GM19023 (cell line): ENCODE measurements around the gene CCL11.

Experiments
- ATAC-seq: cut with Tn5 transposase; IDR thresholded peaks from one replicate; pipeline ENCODE4 v1.9.1; 2021; ENCODE audit warnings: mild to moderate bottlenecking, moderate library complexity; ENCODE audit not compliant: unreplicated experiment

The CCL11 gene

GRCh38 chr17:34285286-34285792 lies at the start of gene CCL11:
CCL11 (plus strand) TSS chr17:34285742; CDS start chr17:34285809, 67 bp downstream.
- no peak for ATAC-seq

- ATAC-seq, result no peak
Observed at GRCh38 chr17:34236281-34236892, 49.2 kb upstream of the CCL11 start.

DNA sequence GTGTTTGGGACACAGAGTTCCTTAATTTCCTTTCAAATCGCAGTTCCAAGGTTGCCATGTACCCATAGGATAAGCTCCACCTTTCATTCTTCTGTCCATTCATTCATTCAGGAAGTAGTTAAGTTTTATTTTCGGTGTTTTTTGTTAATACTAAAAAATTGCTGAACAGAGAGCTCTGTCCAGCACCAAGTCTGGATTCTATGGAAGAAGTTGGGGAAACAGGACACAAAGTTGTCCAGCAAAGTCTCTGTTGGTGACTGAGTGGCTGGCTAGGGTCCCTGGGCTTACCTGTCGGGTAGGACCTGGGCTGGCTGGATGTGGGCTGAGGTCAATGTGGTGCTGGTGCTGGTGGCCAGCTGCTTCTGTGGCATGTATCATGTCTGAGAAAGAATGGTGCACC lies 48.1 kb upstream of the CCL11 start:
- no peak for ATAC-seq

- ATAC-seq, result no peak
Observed at GRCh38 chr17:34241062-34241461, 44.5 kb upstream of the CCL11 start.

DNA sequence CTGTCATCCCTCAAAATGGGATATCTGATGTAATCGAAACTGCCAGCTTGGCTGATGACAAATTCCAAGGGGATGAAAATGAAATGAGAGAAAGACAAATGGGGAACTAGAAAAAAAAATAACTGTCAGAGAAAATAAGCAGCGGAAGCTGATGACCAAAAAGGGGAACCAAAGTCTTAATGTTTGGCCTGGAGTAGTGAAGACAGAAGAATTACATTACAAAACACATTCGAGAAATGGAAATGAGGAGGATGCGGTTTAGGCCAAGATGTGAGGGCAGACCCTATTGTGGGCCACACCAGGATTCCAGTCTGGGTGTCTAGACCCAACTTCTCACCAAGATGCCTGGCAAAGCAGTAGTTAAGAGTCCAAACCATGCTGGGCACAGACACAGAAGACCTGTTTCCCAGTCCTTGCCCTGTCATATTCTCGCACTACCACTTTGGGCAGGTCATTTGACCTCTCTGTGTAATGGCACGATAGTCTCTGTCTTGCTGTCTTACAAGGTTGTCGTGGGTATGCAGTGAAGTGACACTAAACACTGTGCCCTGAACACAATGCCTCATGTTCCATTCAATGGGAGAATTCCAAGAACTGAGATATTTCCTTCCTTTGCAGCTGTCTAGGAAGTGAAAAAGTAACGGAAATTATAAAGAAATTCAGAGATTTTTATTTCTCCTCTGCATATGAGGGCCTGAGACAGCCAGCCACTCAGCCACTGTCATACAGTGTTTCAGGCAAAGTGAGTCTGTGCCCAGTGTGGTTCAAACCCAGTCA lies 42.8 kb upstream of the CCL11 start:
- ATAC-seq, result no peak

- ATAC-seq, result no peak
Observed at GRCh38 chr17:34243364-34244320, 41.9 kb upstream of the CCL11 start.

DNA sequence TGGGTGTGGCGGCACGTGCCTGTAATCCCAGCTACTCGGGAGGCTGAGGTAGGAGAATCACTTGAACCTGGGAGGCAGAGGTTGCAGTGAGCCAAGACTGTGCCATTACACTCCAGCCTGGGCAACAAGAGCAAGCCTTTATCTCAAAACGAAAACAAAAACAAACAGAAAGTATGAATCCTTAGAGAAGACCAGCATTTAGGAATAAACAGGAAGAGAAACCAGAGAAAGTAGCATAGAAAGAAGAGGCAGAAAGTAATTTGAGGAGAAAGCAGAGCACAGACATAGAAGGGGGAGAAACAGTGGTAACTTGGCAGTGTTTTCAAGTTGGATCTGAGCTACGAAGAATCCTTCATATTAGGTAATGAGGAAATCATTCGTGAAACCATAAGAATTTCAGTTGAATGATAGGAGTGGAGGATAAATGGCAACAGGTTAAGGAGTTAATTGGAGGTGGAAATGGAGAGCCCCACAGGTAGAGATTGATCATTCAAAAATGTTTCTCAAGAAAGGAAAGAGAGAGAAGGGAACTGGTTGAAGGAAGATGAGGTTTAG lies 40.1 kb upstream of the CCL11 start:
- no peak for ATAC-seq

- ATAC-seq, result no peak
Observed at GRCh38 chr17:34246446-34246845, 39.1 kb upstream of the CCL11 start.

GRCh38 chr17:34246881-34247280 lies 38.7 kb upstream of the CCL11 start:
- no peak for ATAC-seq

GRCh38 chr17:34248511-34249024 lies 37.0 kb upstream of the CCL11 start:
- ATAC-seq, result no peak

DNA sequence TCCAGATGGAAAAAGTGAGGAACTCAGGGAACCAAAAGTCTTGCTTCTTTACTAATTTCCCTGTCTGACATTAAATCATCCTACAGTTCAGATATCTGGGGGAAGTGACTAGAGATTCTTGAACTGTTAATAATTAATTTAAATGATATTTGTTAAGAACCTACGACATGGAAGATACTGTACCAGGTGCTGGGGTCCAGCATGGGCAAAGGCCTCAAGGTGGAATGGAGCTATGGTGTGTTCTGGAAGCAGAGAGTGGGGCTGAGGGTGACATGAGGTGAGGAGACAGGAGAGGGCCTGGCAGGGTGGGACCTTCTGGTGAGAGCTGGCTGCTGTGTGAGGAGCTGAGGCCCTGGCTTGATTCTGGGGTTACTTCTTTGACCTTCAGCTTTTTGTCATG lies 36.5 kb upstream of the CCL11 start:
- ATAC-seq, result no peak

- no peak for ATAC-seq
Observed at GRCh38 chr17:34249478-34249877, 36.1 kb upstream of the CCL11 start.

- ATAC-seq, result no peak
Observed at GRCh38 chr17:34251186-34251585, 34.4 kb upstream of the CCL11 start.

DNA sequence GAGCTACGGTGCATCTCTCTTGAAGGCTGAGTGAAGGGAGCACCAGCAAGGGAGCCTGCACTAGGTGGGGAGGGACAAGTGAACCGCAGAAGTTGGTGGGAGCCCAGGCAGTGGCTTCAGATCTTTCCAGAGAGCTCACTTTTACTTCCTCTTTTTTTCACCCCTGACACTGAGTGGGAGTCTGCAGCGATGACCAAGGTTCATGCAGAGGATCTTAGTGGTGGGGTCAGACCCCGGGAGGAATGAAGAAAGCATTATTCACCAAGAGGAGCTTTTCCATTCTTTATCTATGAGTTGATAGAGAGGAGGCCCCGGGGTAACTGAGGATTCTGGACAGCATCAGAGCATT lies 33.5 kb upstream of the CCL11 start:
- no peak for ATAC-seq

DNA sequence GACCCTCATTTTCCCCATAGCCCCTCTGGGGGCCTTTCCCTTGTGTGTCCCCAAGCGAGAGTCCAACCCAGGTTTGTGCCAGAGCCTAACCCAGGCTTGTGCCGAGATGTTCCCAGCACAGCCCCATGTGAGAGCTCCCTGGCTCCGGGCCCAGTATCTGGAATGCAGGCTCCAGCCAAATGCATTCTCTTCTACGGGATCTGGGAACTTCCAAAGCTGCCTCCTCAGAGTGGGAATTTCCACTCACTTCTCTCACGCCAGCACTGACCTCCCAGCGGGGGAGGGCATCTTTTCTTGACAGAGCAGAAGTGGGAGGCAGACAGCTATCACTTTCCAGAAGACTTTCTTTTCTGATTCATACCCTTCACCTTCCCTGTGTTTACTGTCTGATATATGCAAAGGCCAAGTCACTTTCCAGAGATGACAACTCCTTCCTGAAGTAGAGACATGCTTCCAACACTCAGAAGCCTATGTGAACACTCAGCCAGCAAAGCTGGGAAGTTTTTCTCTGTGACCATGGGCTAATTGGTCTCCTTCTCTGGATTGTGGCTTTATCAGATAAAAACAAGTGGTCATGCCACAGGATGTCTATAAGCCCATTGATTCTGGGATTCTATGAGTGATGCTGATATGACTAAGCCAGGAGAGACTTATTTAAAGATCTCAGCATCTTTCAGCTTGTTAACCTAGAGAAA lies 33.0 kb upstream of the CCL11 start:
- no peak for ATAC-seq

DNA sequence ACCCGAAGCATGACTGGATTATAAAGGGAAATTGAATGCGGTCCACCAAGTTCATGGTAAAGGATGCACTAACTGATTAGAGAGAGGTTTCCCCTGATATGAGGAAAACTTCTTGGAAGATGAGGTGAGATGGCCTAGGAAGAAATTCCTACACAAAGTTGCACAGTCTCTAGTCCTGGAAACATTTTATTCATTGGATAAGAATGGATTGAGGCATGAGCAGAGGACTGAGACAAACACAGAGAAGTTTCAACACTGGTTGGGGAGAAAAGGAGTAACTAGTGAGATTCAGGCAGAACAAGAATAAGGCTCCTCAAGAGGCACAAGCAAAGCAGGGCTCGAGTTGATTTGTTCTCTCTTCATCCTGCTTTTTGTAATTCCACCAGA lies 32.4 kb upstream of the CCL11 start:
- ATAC-seq, result no peak

GRCh38 chr17:34254146-34254545 lies 31.4 kb upstream of the CCL11 start:
- ATAC-seq, result no peak

DNA sequence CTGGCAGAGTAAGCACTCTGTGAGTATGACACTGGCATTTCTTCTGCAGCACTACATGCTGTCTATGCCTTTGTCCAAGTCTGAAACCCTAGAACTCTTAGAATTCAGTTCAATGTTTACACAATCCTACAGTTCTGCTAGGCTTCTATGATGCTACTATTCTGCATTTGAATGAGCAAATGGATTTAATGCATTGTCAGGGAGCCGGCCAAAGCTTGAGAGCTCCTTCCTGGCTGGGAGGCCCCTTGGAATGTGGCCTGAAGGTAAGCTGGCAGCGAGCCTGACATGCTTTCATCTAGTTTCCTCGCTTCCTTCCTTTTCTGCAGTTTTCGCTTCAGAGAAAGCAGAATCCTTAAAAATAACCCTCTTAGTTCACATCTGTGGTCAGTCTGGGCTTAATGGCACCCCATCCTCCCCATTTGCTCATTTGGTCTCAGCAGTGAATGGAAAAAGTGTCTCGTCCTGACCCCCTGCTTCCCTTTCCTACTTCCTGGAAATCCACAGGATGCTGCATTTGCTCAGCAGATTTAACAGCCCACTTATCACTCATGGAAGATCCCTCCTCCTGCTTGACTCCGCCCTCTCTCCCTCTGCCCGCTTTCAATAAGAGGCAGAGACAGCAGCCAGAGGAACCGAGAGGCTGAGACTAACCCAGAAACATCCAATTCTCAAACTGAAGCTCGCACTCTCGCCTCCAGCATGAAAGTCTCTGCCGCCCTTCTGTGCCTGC lies 30.7 kb upstream of the CCL11 start, which contains the start of gene CCL2:
CCL2 (plus strand) TSS at position 635 of the 730 bp plus-strand sequence; CDS start at position 700, 65 bp downstream.
- ATAC-seq, result no peak

- no peak for ATAC-seq
Observed at GRCh38 chr17:34255381-34255732, 30.2 kb upstream of the CCL11 start.

- no peak for ATAC-seq
Observed at GRCh38 chr17:34255841-34256240, 29.7 kb upstream of the CCL11 start.
